ENCODE results near the gene PLLP.

- TF ChIP-seq CTCF (IDR thresholded peaks at IDR 0.05): no peak
- TF ChIP-seq POLR2AphosphoS5 (IDR thresholded peaks at IDR 0.05): no peak
Measured at GRCh38 chr16:57318240-57318970, 33.9 kb upstream of the PLLP start.

Data from upper lobe of left lung (tissue), 4 donors.